22Rv1 (cell line): Measurements from ENCODE around the gene KRTDAP.

Experiments
- ZFX ChIP-seq: fragments of 450-650 bp; IDR thresholded peaks from 2 replicates; pipeline ENCODE4 v1.6.1; 2017; ENCODE audit warnings: antibody characterized with exemption, borderline replicate concordance
- TF ChIP-seq, protein P1 (sequence below): fragments of 450-650 bp; IDR thresholded peaks from 2 replicates; pipeline ENCODE4 v1.5.1; 2017; ENCODE audit warnings: mild to moderate bottlenecking

- TF ChIP-seq, protein P1, sequence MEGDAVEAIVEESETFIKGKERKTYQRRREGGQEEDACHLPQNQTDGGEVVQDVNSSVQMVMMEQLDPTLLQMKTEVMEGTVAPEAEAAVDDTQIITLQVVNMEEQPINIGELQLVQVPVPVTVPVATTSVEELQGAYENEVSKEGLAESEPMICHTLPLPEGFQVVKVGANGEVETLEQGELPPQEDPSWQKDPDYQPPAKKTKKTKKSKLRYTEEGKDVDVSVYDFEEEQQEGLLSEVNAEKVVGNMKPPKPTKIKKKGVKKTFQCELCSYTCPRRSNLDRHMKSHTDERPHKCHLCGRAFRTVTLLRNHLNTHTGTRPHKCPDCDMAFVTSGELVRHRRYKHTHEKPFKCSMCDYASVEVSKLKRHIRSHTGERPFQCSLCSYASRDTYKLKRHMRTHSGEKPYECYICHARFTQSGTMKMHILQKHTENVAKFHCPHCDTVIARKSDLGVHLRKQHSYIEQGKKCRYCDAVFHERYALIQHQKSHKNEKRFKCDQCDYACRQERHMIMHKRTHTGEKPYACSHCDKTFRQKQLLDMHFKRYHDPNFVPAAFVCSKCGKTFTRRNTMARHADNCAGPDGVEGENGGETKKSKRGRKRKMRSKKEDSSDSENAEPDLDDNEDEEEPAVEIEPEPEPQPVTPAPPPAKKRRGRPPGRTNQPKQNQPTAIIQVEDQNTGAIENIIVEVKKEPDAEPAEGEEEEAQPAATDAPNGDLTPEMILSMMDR = no peak
- no peak for TF ChIP-seq ZFX
Observed at GRCh38 chr19:35502751-35503150, 12.5 kb upstream of the KRTDAP start.
